H1 (cell line): ENCODE data around the gene ZNF618. TPM values are rescaled to one million over a fixed set of nuclear protein-coding genes. Genes with fewer than 3 reads are reported as not detected.

ENCODE experiments used
- CTCF ChIA-PET: fragments of 300-600 bp; sonication (Branson Sonifier 250); formaldehyde crosslinking; loops from one replicate; lab custom pipeline; 2021; ENCODE audit not compliant: partially characterized antibody; lab: Charles Lee
- POLR2A ChIA-PET: fragments of 300-600 bp; sonication (Branson Sonifier 250); formaldehyde crosslinking; loops from one replicate; lab custom pipeline; 2021; ENCODE audit warnings: inconsistent platforms; ENCODE audit not compliant: partially characterized antibody; lab: Charles Lee
- DNase-seq, 2 experiments: peaks; one replicate each; pipeline versions ENCODE4 v3.0.0 to v3.0.0-alpha.2; 2010 to 2022; ENCODE audit warnings: low spot score in 2 of 2, low read depth in 1 of 2, mixed read lengths in 1 of 2
- FAIRE-seq: peaks from 2 replicates; lab custom pipeline; 2011; peaks lifted over from hg19 to GRCh38; lab: Jason Lieb, UNC
- H2AFZ ChIP-seq: 2 replicates; pipeline ENCODE4 v1.8.1; 2012; ENCODE audit warnings: low read length, inconsistent platforms
- H2AK5ac ChIP-seq: 2 replicates; pipeline ENCODE4 v1.6.1; 2013; ENCODE audit warnings: low read depth, low read length
- H2BK120ac ChIP-seq: replicated peaks from 2 replicates; pipeline ENCODE3; 2013; ENCODE audit warnings: low read depth, low read length, inconsistent platforms
- H2BK12ac ChIP-seq: 2 replicates; pipeline ENCODE4 v1.6.1; 2013; ENCODE audit warnings: low read depth, low read length
- H2BK15ac ChIP-seq: 2 replicates; pipeline ENCODE4 v1.6.1; 2013; ENCODE audit warnings: low read length
- H2BK20ac ChIP-seq: 2 replicates; pipeline ENCODE4 v1.6.1; 2013; ENCODE audit warnings: low read length
- H2BK5ac ChIP-seq: 2 replicates; pipeline ENCODE4 v1.6.1; 2013; ENCODE audit warnings: low read depth, low read length
- H3K14ac ChIP-seq: 2 replicates; pipeline ENCODE4 v1.6.1; 2013; ENCODE audit warnings: inconsistent platforms; ENCODE audit not compliant: insufficient read length
- H3K18ac ChIP-seq: 2 replicates; pipeline ENCODE4 v1.6.1; 2013; ENCODE audit warnings: low read length; ENCODE audit errors: extremely low read depth
- H3K23ac ChIP-seq: 2 replicates; pipeline ENCODE4 v1.6.1; 2013; ENCODE audit warnings: inconsistent platforms; ENCODE audit not compliant: insufficient read length
- H3K23me2 ChIP-seq: 2 replicates; pipeline ENCODE4 v1.6.1; 2013; ENCODE audit warnings: low read depth, low read length
- H3K27ac ChIP-seq: 2 replicates; pipeline ENCODE4 v1.6.1; 2011; ENCODE audit warnings: low read depth, low read length, inconsistent platforms
- H3K27me3 ChIP-seq, 4 experiments: replicated peaks in 1 of 4; 1 replicate in 1 of 4; 2 replicates in 3 of 4; pipeline versions ENCODE4 v1.6.1 to v1.8.1; 2011 to 2013; ENCODE audit warnings: low read length in 3 of 4, mild to moderate bottlenecking in 3 of 4, inconsistent platforms in 2 of 4, mixed read lengths in 2 of 4, moderate library complexity in 1 of 4; ENCODE audit not compliant: control insufficient read depth in 3 of 4, insufficient read depth in 3 of 4; ENCODE audit errors: extremely low read depth in 1 of 4
- H3K36me3 ChIP-seq, 4 experiments: 2 replicates each; pipeline versions ENCODE4 v1.6.1 to v1.8.1; 2011 to 2013; ENCODE audit warnings: mild to moderate bottlenecking in 4 of 4, low read length in 3 of 4, moderate library complexity in 2 of 4, control low read depth in 1 of 4, inconsistent platforms in 1 of 4; ENCODE audit not compliant: insufficient read depth in 4 of 4, control insufficient read depth in 2 of 4
- H3K4ac ChIP-seq: replicated peaks from 2 replicates; pipeline ENCODE3; 2013; ENCODE audit warnings: low read length, low read depth, mixed read lengths, inconsistent platforms; ENCODE audit not compliant: insufficient read length
- H3K4me1 ChIP-seq, 4 experiments: replicated peaks in 1 of 4; 1 replicate in 1 of 4; 2 replicates in 3 of 4; pipeline versions ENCODE4 v1.6.1 to v1.8.1; 2011 to 2013; ENCODE audit warnings: low read length in 3 of 4, inconsistent platforms in 2 of 4, mixed read lengths in 1 of 4; ENCODE audit not compliant: insufficient read depth in 4 of 4, control insufficient read depth in 3 of 4
- H3K4me2 ChIP-seq, 2 experiments: 2 replicates each; pipeline versions ENCODE4 v1.6.1 to v1.8.1; 2011 to 2013; ENCODE audit warnings: low read depth in 2 of 2, low read length in 2 of 2, control low read depth in 1 of 2, inconsistent platforms in 1 of 2, mild to moderate bottlenecking in 1 of 2; ENCODE audit not compliant: insufficient read depth in 1 of 2
- H3K4me3 ChIP-seq, 4 experiments: fragments of 200-600, 300-600 bp in 1 of 4; sonication (generic), shearing (Covaris generic), sonication (Bioruptor Twin) in 1 of 4; 2 replicates each; pipeline versions ENCODE4 v1.5.1 to v1.8.1; 2011 to 2016; ENCODE audit warnings: low read length in 4 of 4, low read depth in 3 of 4, control low read depth in 2 of 4, inconsistent platforms in 2 of 4, mild to moderate bottlenecking in 2 of 4, mixed read lengths in 1 of 4, moderate library complexity in 1 of 4; ENCODE audit not compliant: insufficient read depth in 2 of 4; ENCODE audit errors: extremely low read depth in 1 of 4
- H3K56ac ChIP-seq: replicated peaks from 2 replicates; pipeline ENCODE3; 2013; ENCODE audit warnings: low read depth, mild to moderate bottlenecking, mixed read lengths, low read length, inconsistent platforms; ENCODE audit not compliant: insufficient read length
- H3K79me1 ChIP-seq: 2 replicates; pipeline ENCODE4 v1.6.1; 2013; ENCODE audit warnings: low read depth, low read length, control low read depth
- H3K79me2 ChIP-seq, 2 experiments: 2 replicates each; pipeline versions ENCODE4 v1.6.1 to v1.8.1; 2012 to 2013; ENCODE audit warnings: low read length in 2 of 2, mild to moderate bottlenecking in 2 of 2, inconsistent platforms in 1 of 2; ENCODE audit not compliant: insufficient read depth in 2 of 2, control insufficient read depth in 1 of 2
- H3K9ac ChIP-seq, 4 experiments: replicated peaks in 1 of 4; 1 replicate in 1 of 4; 2 replicates in 3 of 4; pipeline versions ENCODE4 v1.6.1 to v1.8.1; 2011 to 2013; ENCODE audit warnings: low read depth in 3 of 4, low read length in 3 of 4, control low read depth in 2 of 4, mild to moderate bottlenecking in 2 of 4, moderate library complexity in 2 of 4, inconsistent platforms in 1 of 4; ENCODE audit errors: extremely low read depth in 1 of 4
- H3K9me3 ChIP-seq, 2 experiments: 2 replicates each; pipeline versions ENCODE4 v1.6.1 to v1.8.1; 2012 to 2013; ENCODE audit warnings: mild to moderate bottlenecking in 2 of 2, moderate library complexity in 2 of 2, control low read depth in 1 of 2, inconsistent platforms in 1 of 2, low read depth in 1 of 2, low read length in 1 of 2, mixed read lengths in 1 of 2; ENCODE audit not compliant: insufficient read depth in 2 of 2
- H4K20me1 ChIP-seq, 2 experiments: replicated peaks in 1 of 2; 2 replicates each; pipeline versions ENCODE3 to v1.8.1; 2011 to 2013; ENCODE audit warnings: inconsistent platforms in 2 of 2, low read length in 2 of 2, mild to moderate bottlenecking in 1 of 2; ENCODE audit not compliant: insufficient read depth in 2 of 2, control insufficient read depth in 1 of 2
- H4K5ac ChIP-seq: 2 replicates; pipeline ENCODE4 v1.6.1; 2013; ENCODE audit warnings: low read length, low read depth, mixed read lengths, inconsistent platforms; ENCODE audit not compliant: insufficient read length
- H4K8ac ChIP-seq: 2 replicates; pipeline ENCODE4 v1.8.0; 2013; ENCODE audit warnings: mild to moderate bottlenecking, moderate library complexity, low read length, inconsistent platforms; ENCODE audit not compliant: insufficient read depth; ENCODE audit errors: extremely low read depth
- H4K91ac ChIP-seq: replicated peaks from 2 replicates; pipeline ENCODE3; 2013; ENCODE audit warnings: low read length, mixed read lengths, inconsistent platforms; ENCODE audit not compliant: insufficient read length
- CTBP2 ChIP-seq: IDR thresholded peaks from 2 replicates; pipeline ENCODE4 v1.7.0; 2011; ENCODE audit warnings: borderline replicate concordance, mild to moderate bottlenecking, moderate library complexity, mixed read lengths, low read length; ENCODE audit not compliant: insufficient read depth, insufficient read length
- GABPA ChIP-seq: IDR thresholded peaks from 2 replicates; pipeline ENCODE4 v1.6.1; 2011; ENCODE audit warnings: mild to moderate bottlenecking, low read length, moderate library complexity, borderline replicate concordance; ENCODE audit not compliant: insufficient read depth
- HDAC2 ChIP-seq, 2 experiments: fragments of 300-600 bp in 1 of 2; sonication (generic) in 1 of 2; IDR thresholded peaks; 2 replicates each; pipeline ENCODE4 v1.6.1; 2011 to 2012; ENCODE audit warnings: low read depth in 2 of 2, low read length in 2 of 2, mild to moderate bottlenecking in 2 of 2, moderate library complexity in 2 of 2, borderline replicate concordance in 1 of 2, inconsistent platforms in 1 of 2
- NANOG ChIP-seq: IDR thresholded peaks from 2 replicates; pipeline ENCODE4 v1.6.1; 2011; ENCODE audit warnings: low read length, low read depth, mild to moderate bottlenecking, inconsistent platforms; ENCODE audit not compliant: insufficient read depth, poor library complexity, severe bottlenecking
- POLR2A ChIP-seq, 2 experiments: IDR thresholded peaks; 1 replicate in 1 of 2; 2 replicates in 1 of 2; pipeline ENCODE4 v1.6.1; 2011; ENCODE audit warnings: low read depth in 2 of 2, low read length in 2 of 2, mild to moderate bottlenecking in 2 of 2; ENCODE audit errors: control extremely low read depth in 1 of 2
- POU5F1 ChIP-seq: IDR thresholded peaks from 2 replicates; pipeline ENCODE4 v1.6.1; 2011; ENCODE audit warnings: low read depth, mild to moderate bottlenecking, low read length, moderate library complexity
- RBBP5 ChIP-seq: IDR thresholded peaks from 2 replicates; pipeline ENCODE4 v1.7.1; 2012; ENCODE audit warnings: low read depth, mild to moderate bottlenecking, inconsistent platforms, low read length, moderate library complexity, borderline replicate concordance
- RXRA ChIP-seq: IDR thresholded peaks from 2 replicates; pipeline ENCODE4 v1.6.1; 2011; ENCODE audit warnings: low read depth, mild to moderate bottlenecking, low read length, moderate library complexity; ENCODE audit not compliant: insufficient read depth
- SAP30 ChIP-seq: fragments of 300-600 bp; sonication (generic); IDR thresholded peaks from 2 replicates; pipeline ENCODE4 v1.7.1; 2012; ENCODE audit warnings: low read length, moderate library complexity, mild to moderate bottlenecking, inconsistent platforms; ENCODE audit not compliant: insufficient read depth, insufficient replicate concordance
- SP2 ChIP-seq: IDR thresholded peaks from 2 replicates; pipeline ENCODE4 v1.6.1; 2012; ENCODE audit warnings: mild to moderate bottlenecking, low read length, inconsistent platforms
- WGBS, 2 experiments: shearing (Covaris generic) in 1 of 2; methylation state at CpG; one replicate each; pipeline versions ENCODE4 v1.1.6 to v1.1.7; 2013 to 2015; ENCODE audit warnings: low lambda C conversion rate in 2 of 2, mixed read lengths in 2 of 2, inconsistent platforms in 1 of 2, low coverage in 1 of 2, missing lambda C conversion rate in 1 of 2; ENCODE audit not compliant: insufficient replicate concordance in 2 of 2, insufficient coverage in 1 of 2, insufficient read length in 1 of 2; ENCODE audit errors: extremely low coverage in 1 of 2, missing lambda C conversion rate in 1 of 2; 5-methylcytosine and 5-hydroxymethylcytosine counted together
- polyA plus RNA-seq, 7 experiments: library from polyadenylated mRNA; depleted of rRNA in 3 of 7; stranded (reverse) in 5 of 7; unstranded in 2 of 7; fragments of >200 nt in 5 of 7; fragments of 200-250 nt in 2 of 7; gene quantifications; 1 replicate in 5 of 7; 2 replicates in 1 of 7; 4 replicates in 1 of 7; pipeline versions ENCODE4 v1.2.1 to v1.2.3, GENCODE V29; 2011 to 2013; ENCODE audit warnings: missing spikeins in 2 of 7, mixed read lengths in 2 of 7
- total RNA-seq: library from RNA; stranded (reverse); fragmentation: NEBNext Ultra II Directional; extraction: Animal tissue kit (Norgen Biotek cat#: 25700); gene quantifications from 2 replicates; pipeline ENCODE4 v1.2.1, GENCODE V29; 2021

Gene ZNF618
- total and polyA plus RNA-seq, 2 of the 8 experiments (the other 6 are each of a cell fraction or from before 2014, with no cell fraction given) = 9.6 to 28.5 TPM

- WGBS, 2 experiments = 90 to 100% methylated on average over 2 to 8 of the region's 8 CpGs
- no peak overlapping the region for H3K9ac ChIP-seq
- no peak overlapping the region for H3K14ac ChIP-seq
- no peaks in the 10 kb centered on the region for H3K36me3 ChIP-seq
- no peak overlapping the region for H4K5ac ChIP-seq
- no peak for FAIRE-seq
- peaks cover 4% of the 10 kb centered on the region for H3K79me1 ChIP-seq
- H2BK20ac ChIP-seq = no peak overlapping the region
- no peak overlapping the region for H2BK15ac ChIP-seq
- POLR2A ChIA-PET = no interaction called here
- H2AFZ ChIP-seq = no peak overlapping the region
- H2BK12ac ChIP-seq = no peak overlapping the region
- no peak overlapping the region for H3K4ac ChIP-seq
- no peak overlapping the region for H2BK5ac ChIP-seq
- H3K56ac ChIP-seq = no peak overlapping the region
- peaks cover 2% of the 10 kb centered on the region in 2 experiments for H4K20me1 ChIP-seq
- CTCF ChIA-PET = interaction anchor here (4.3 kb wide), 1 partner anchor 17 kb away, joined by 25 read pairs; no protein-coding TSS in a partner anchor
- no peak for DNase-seq
- no peak overlapping the region for H3K4me3 ChIP-seq
- H3K9me3 ChIP-seq = no peaks in the 10 kb centered on the region
- no peak overlapping the region for H2AK5ac ChIP-seq
- no peak overlapping the region for H3K27ac ChIP-seq
- peaks cover 0 to 4% of the 10 kb centered on the region in 2 experiments; a peak in 1 of 4 replicates for H3K79me2 ChIP-seq
- H3K18ac ChIP-seq = no peak overlapping the region
- no peak overlapping the region for H2BK120ac ChIP-seq
- H4K91ac ChIP-seq = no peak overlapping the region
- no peaks in the 10 kb centered on the region for H3K23me2 ChIP-seq
- H3K27me3 ChIP-seq = no peaks in the 10 kb centered on the region
- TF ChIP-seq GABPA (no peak), SP2 (no peak), POLR2A (IDR thresholded peaks at IDR 0.05; ENCODE audit: control extremely low read depth in 1 of 2, low read depth in 2 of 2, low read length in 2 of 2) (no peak), RBBP5 (no peak), NANOG (no peak), SAP30 (no peak), HDAC2 (IDR thresholded peaks at IDR 0.05; ENCODE audit: borderline replicate concordance in 1 of 2, low read depth in 2 of 2, low read length in 2 of 2) (no peak), CTBP2 (no peak), RXRA (no peak), POU5F1 (no peak)
- no peak overlapping the region for H3K4me2 ChIP-seq
- peaks cover 0 to 6% (median 4%) of the 10 kb centered on the region in 4 experiments; a peak in 4 of 7 replicates for H3K4me1 ChIP-seq
- no peak overlapping the region for H3K23ac ChIP-seq
- H4K8ac ChIP-seq = no peak overlapping the region
These were observed 69.7 kb downstream of the ZNF618 start for GRCh38 chr9:113945784-113946183.
